Neural progenitor cell (in vitro differentiated cells): ENCODE data around the gene FBXW7. TPM values are rescaled to one million over a fixed set of nuclear protein-coding genes. Genes with fewer than 3 reads are reported as not detected.

Experiments used
- DNase-seq: peaks from one replicate; pipeline ENCODE4 v3.0.0-alpha.2; 2016; ENCODE audit warnings: low spot score
- H2AFZ ChIP-seq: fragments of 200-600 bp; sonication (generic); replicated peaks from 2 replicates; pipeline ENCODE4 v1.6.1; 2016; ENCODE audit warnings: antibody characterized with exemption
- H3F3A ChIP-seq: fragments of 200-600 bp; sonication (generic); 2 replicates; pipeline ENCODE4 v1.6.1; 2016; ENCODE audit warnings: antibody characterized with exemption, low read depth
- H3K27ac ChIP-seq: fragments of 200-600 bp; sonication (generic); 2 replicates; pipeline ENCODE4 v1.5.1; 2016; ENCODE audit warnings: mild to moderate bottlenecking
- H3K27me3 ChIP-seq: fragments of 200-600 bp; sonication (generic); 2 replicates; pipeline ENCODE4 v1.6.1; 2016; ENCODE audit warnings: mild to moderate bottlenecking, moderate library complexity
- H3K36me3 ChIP-seq: fragments of 200-600 bp; sonication (generic); 2 replicates; pipeline ENCODE4 v1.5.1; 2016
- H3K4me1 ChIP-seq: fragments of 200-600 bp; sonication (generic); 2 replicates; pipeline ENCODE4 v1.6.1; 2016; ENCODE audit warnings: mixed run types
- H3K4me2 ChIP-seq: fragments of 200-600 bp; sonication (generic); 2 replicates; pipeline ENCODE4 v1.6.1; 2016
- H3K4me3 ChIP-seq: fragments of 200-600 bp; sonication (generic); 2 replicates; pipeline ENCODE4 v1.5.1; 2016
- H3K79me2 ChIP-seq: fragments of 200-600 bp; sonication (generic); 2 replicates; pipeline ENCODE4 v1.6.1; 2016; ENCODE audit warnings: low read depth
- H3K9ac ChIP-seq: fragments of 200-600 bp; sonication (generic); 2 replicates; pipeline ENCODE4 v1.6.1; 2016
- H3K9me3 ChIP-seq: fragments of 200-600 bp; sonication (generic); 2 replicates; pipeline ENCODE4 v1.5.1; 2016; ENCODE audit warnings: low read depth
- H4K20me1 ChIP-seq: fragments of 200-600 bp; sonication (generic); 2 replicates; pipeline ENCODE4 v1.6.1; 2016; ENCODE audit warnings: low read depth
- H3K27ac Mint-ChIP-seq: 3 replicates; pipeline ENCODE4 v1.8.0; 2021; ENCODE audit warnings: mixed read lengths
- H3K27me3 Mint-ChIP-seq: 2 replicates; pipeline ENCODE4 v1.8.0; 2022; ENCODE audit warnings: low read depth, mild to moderate bottlenecking, inconsistent platforms, moderate library complexity, mixed read lengths; ENCODE audit not compliant: insufficient read depth
- H3K36me3 Mint-ChIP-seq: 3 replicates; pipeline ENCODE4 v1.8.0; 2021; ENCODE audit warnings: mixed read lengths
- H3K4me1 Mint-ChIP-seq: 3 replicates; pipeline ENCODE4 v1.8.0; 2021; ENCODE audit warnings: mixed read lengths
- H3K4me3 Mint-ChIP-seq: 3 replicates; pipeline ENCODE4 v1.8.0; 2021; ENCODE audit warnings: mild to moderate bottlenecking, moderate library complexity, mixed read lengths
- H3K9me3 Mint-ChIP-seq: 3 replicates; pipeline ENCODE4 v1.8.0; 2020; ENCODE audit warnings: mixed read lengths
- EZH2 ChIP-seq: fragments of 200-600 bp; sonication (generic); IDR thresholded peaks from 2 replicates; pipeline ENCODE4 v1.6.1; 2017; ENCODE audit warnings: antibody characterized with exemption, mild to moderate bottlenecking, moderate library complexity
- EZH2phosphoT487 ChIP-seq: fragments of 200-600 bp; sonication (generic); IDR thresholded peaks from 2 replicates; pipeline ENCODE4 v1.6.1; 2017; ENCODE audit warnings: antibody characterized with exemption
- total RNA-seq: library from RNA; depleted of rRNA; stranded (reverse); fragments of >200 nt; gene quantifications from 2 replicates; pipeline ENCODE4 v1.2.3, GENCODE V29; 2015; ENCODE audit warnings: low replicate concordance
- TF ChIP-seq, protein P1 (sequence below): fragments of 200-600 bp; sonication (generic); IDR thresholded peaks from 2 replicates; pipeline ENCODE4 v1.5.1; 2017; ENCODE audit warnings: antibody characterized with exemption, mild to moderate bottlenecking

FBXW7 gene
- total RNA-seq, 1 donor from 2014 or later = 43.9 TPM

DNA sequence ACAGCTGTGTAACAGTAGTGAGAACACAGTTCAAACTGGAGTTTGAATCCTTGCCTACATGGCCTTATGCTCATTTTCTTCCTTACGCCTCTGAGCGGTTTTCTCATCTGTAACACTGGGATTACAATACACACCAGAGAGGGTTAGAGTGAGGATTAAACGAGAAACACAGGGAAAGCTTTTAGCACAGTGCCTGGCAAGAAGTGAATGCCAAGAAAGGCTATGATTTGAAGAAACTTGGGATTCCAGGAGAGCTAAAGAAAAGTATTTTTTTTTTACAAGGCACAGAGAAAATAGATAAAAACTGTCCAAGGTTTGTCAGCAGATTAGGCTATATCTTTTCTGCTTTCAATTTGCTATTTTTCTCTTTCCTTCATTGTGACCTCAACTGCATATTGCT, 246.4 kb downstream of the FBXW7 start:
- Mint-ChIP-seq H3K27me3 (peaks cover 3% of the 10 kb centered on the region), H3K27ac (no peak overlapping the region), H3K4me1 (no peaks in the 10 kb centered on the region), H3K36me3 (no peaks in the 10 kb centered on the region), H3K4me3 (no peak overlapping the region), H3K9me3 (no peaks in the 10 kb centered on the region)
- no peak for TF ChIP-seq EZH2phosphoT487
- TF ChIP-seq EZH2 = no peak
- TF ChIP-seq, protein P1, sequence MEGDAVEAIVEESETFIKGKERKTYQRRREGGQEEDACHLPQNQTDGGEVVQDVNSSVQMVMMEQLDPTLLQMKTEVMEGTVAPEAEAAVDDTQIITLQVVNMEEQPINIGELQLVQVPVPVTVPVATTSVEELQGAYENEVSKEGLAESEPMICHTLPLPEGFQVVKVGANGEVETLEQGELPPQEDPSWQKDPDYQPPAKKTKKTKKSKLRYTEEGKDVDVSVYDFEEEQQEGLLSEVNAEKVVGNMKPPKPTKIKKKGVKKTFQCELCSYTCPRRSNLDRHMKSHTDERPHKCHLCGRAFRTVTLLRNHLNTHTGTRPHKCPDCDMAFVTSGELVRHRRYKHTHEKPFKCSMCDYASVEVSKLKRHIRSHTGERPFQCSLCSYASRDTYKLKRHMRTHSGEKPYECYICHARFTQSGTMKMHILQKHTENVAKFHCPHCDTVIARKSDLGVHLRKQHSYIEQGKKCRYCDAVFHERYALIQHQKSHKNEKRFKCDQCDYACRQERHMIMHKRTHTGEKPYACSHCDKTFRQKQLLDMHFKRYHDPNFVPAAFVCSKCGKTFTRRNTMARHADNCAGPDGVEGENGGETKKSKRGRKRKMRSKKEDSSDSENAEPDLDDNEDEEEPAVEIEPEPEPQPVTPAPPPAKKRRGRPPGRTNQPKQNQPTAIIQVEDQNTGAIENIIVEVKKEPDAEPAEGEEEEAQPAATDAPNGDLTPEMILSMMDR = no peak
- Histone ChIP-seq H3F3A (no peaks in the 10 kb centered on the region), H3K27me3 (no peaks in the 10 kb centered on the region), H3K9ac (no peak overlapping the region), H4K20me1 (no peaks in the 10 kb centered on the region), H3K4me1 (no peaks in the 10 kb centered on the region), H3K4me3 (no peak overlapping the region), H3K36me3 (no peaks in the 10 kb centered on the region), H2AFZ (no peak overlapping the region), H3K79me2 (no peaks in the 10 kb centered on the region), H3K9me3 (no peaks in the 10 kb centered on the region), H3K27ac (no peak overlapping the region), H3K4me2 (no peak overlapping the region)
- DNase-seq = no peak

DNA sequence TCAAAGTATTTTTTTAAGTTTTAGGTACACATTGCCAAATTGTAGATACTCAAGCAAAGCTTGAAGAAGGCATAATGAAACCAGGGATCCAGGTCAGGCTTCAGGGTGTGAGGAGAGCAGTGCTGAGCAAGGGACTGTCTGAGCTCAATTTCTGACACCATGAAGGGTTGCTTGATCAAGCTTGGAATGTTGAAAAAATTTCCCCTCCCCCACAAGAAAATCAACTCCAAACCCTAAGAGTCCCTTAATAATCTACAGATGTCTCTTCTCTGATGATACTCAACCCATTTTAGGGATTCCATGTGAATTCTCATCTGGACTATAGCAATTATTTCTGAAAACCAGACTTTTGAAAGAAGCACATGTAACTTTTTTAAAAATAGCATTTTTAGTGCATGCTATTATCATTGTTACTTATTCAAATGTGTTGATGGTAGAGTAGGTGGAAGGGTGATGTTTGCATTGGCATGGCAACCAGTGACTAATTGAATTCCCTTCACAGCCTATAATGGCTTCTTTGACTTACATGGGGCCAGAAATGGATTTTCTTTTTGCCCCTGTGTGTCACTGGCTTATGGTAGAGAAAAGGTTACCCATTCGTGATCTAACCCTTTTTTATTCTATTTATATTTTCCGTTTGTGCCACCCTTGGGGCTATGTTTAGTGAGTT, 252.0 kb downstream of the FBXW7 start:
- H2AFZ ChIP-seq = no peak overlapping the region
- Mint-ChIP-seq H3K27ac (no peak overlapping the region), H3K9me3 (no peaks in the 10 kb centered on the region), H3K4me3 (no peak overlapping the region), H3K27me3 (peaks cover 7% of the 10 kb centered on the region), H3K4me1 (peaks cover 2% of the 10 kb centered on the region), H3K36me3 (no peaks in the 10 kb centered on the region)
- H3K27me3 ChIP-seq = no peaks in the 10 kb centered on the region
- H3K9ac ChIP-seq = no peak overlapping the region
- H4K20me1 ChIP-seq = no peaks in the 10 kb centered on the region
- no peaks in the 10 kb centered on the region for H3K36me3 ChIP-seq
- H3K27ac ChIP-seq = no peak overlapping the region
- no peak for DNase-seq
- no peaks in the 10 kb centered on the region for H3K9me3 ChIP-seq
- H3K4me2 ChIP-seq = no peak overlapping the region
- TF ChIP-seq EZH2phosphoT487 = no peak
- no peak for TF ChIP-seq EZH2
- TF ChIP-seq, protein P1 = no peak
- no peaks in the 10 kb centered on the region for H3F3A ChIP-seq
- H3K79me2 ChIP-seq = no peaks in the 10 kb centered on the region
- no peak overlapping the region for H3K4me3 ChIP-seq
- H3K4me1 ChIP-seq = no peaks in the 10 kb centered on the region

DNA sequence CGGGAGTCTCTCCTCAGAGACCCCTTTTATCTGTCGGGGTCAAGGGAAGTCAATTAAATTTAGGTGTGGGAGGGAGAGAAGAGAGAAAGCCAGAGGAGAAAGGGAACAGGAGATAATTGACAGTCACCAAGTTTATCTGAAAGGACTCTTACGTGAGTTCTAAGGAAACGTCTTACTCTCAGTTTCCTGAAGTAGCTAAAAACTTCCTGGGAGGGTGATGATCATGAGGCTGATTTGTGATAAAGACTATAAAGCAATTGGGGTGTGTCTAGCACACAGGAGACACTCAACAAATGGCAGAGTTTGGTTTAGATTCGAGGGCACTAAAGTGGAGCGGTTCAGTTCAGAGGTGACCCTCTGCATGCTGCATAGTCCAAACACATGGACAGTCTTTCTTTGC, 254.1 kb downstream of the FBXW7 start:
- Mint-ChIP-seq H3K4me3 (no peak overlapping the region), H3K27me3 (peaks cover 10% of the 10 kb centered on the region), H3K27ac (no peak overlapping the region), H3K4me1 (peaks cover 2% of the 10 kb centered on the region), H3K36me3 (no peaks in the 10 kb centered on the region), H3K9me3 (no peaks in the 10 kb centered on the region)
- no peaks in the 10 kb centered on the region for H3K27me3 ChIP-seq
- no peaks in the 10 kb centered on the region for H3K4me1 ChIP-seq
- H3K79me2 ChIP-seq = no peaks in the 10 kb centered on the region
- no peaks in the 10 kb centered on the region for H3K9me3 ChIP-seq
- no peak overlapping the region for H3K27ac ChIP-seq
- H3K36me3 ChIP-seq = no peaks in the 10 kb centered on the region
- no peaks in the 10 kb centered on the region for H3F3A ChIP-seq
- no peaks in the 10 kb centered on the region for H4K20me1 ChIP-seq
- DNase-seq = no peak
- H3K9ac ChIP-seq = no peak overlapping the region
- H3K4me3 ChIP-seq = no peak overlapping the region
- H2AFZ ChIP-seq = no peak overlapping the region
- H3K4me2 ChIP-seq = no peak overlapping the region
- TF ChIP-seq EZH2phosphoT487 = no peak
- TF ChIP-seq, protein P1 = no peak
- no peak for TF ChIP-seq EZH2
